Chondrocyte (in vitro differentiated cells): ENCODE results near the gene MRGPRE. TPM values are rescaled to one million over a fixed set of nuclear protein-coding genes. Genes with fewer than 3 reads are reported as not detected.

ENCODE experiments used
- DNase-seq: peaks from one replicate; pipeline ENCODE4 v3.0.0; 2021; ENCODE audit warnings: mixed read lengths, low spot score
- H3K27ac Mint-ChIP-seq: one replicate; pipeline ENCODE4 v1.8.0; 2021; ENCODE audit warnings: mild to moderate bottlenecking, moderate library complexity, mixed read lengths; ENCODE audit not compliant: unreplicated experiment
- H3K27me3 Mint-ChIP-seq: 2 replicates; pipeline ENCODE4 v1.8.0; 2021; ENCODE audit warnings: low read depth, mixed read lengths
- H3K36me3 Mint-ChIP-seq: 2 replicates; pipeline ENCODE4 v1.8.0; 2021; ENCODE audit warnings: low read depth, mixed read lengths
- H3K4me1 Mint-ChIP-seq: 2 replicates; pipeline ENCODE4 v1.8.0; 2021; ENCODE audit warnings: low read depth, mild to moderate bottlenecking, mixed read lengths
- H3K4me3 Mint-ChIP-seq: one replicate; pipeline ENCODE4 v1.8.0; 2021; ENCODE audit warnings: mild to moderate bottlenecking, moderate library complexity, mixed read lengths; ENCODE audit not compliant: unreplicated experiment
- H3K9me3 Mint-ChIP-seq: 2 replicates; pipeline ENCODE4 v1.8.0; 2021; ENCODE audit warnings: low read depth, mixed read lengths
- CTCF ChIP-seq: fragments of 200-600 bp; sonication (generic); IDR thresholded peaks from 2 replicates; pipeline ENCODE4 v1.5.0; 2021; ENCODE audit warnings: antibody characterized with exemption, mild to moderate bottlenecking, moderate library complexity
- total RNA-seq: library from RNA; stranded (reverse); gene quantifications from 3 replicates; pipeline ENCODE4 v1.2.1, GENCODE V29; 2021

Gene MRGPRE
- total RNA-seq, 1 donor from 2014 or later, result not detected

GRCh38 chr11:3221408-3222002, 10.7 kb downstream of the MRGPRE start:
- Mint-ChIP-seq H3K9me3 (no peaks in the 10 kb centered on the region), H3K4me3 (no peak overlapping the region), H3K27me3 (peaks cover 32% of the 10 kb centered on the region), H3K27ac (no peak overlapping the region), H3K4me1 (peaks cover 6% of the 10 kb centered on the region), H3K36me3 (no peaks in the 10 kb centered on the region)
- no peak for TF ChIP-seq CTCF
- peak; percentile 86 for DNase-seq

- Mint-ChIP-seq H3K4me1 (peaks cover 6% of the 10 kb centered on the region), H3K9me3 (no peaks in the 10 kb centered on the region), H3K27me3 (peaks cover 30% of the 10 kb centered on the region), H3K27ac (no peak overlapping the region), H3K4me3 (no peak overlapping the region), H3K36me3 (no peaks in the 10 kb centered on the region)
- TF ChIP-seq CTCF, result peak; percentile 31
- DNase-seq, result peak; percentile 84
These were observed 11.5 kb downstream of the MRGPRE start for GRCh38 chr11:3220521-3221407.

- Mint-ChIP-seq H3K4me1 (peaks cover 6% of the 10 kb centered on the region), H3K27ac (no peak overlapping the region), H3K9me3 (no peaks in the 10 kb centered on the region), H3K4me3 (no peak overlapping the region), H3K36me3 (no peaks in the 10 kb centered on the region), H3K27me3 (peaks cover 30% of the 10 kb centered on the region)
- no peak for DNase-seq
- no peak for TF ChIP-seq CTCF
These were observed 12.1 kb downstream of the MRGPRE start for GRCh38 chr11:3220101-3220500.

- Mint-ChIP-seq H3K4me1 (peaks cover 6% of the 10 kb centered on the region), H3K36me3 (no peaks in the 10 kb centered on the region), H3K27ac (no peak overlapping the region), H3K27me3 (peaks cover 27% of the 10 kb centered on the region), H3K9me3 (no peaks in the 10 kb centered on the region), H3K4me3 (no peak overlapping the region)
- DNase-seq, result no peak
- TF ChIP-seq CTCF, result no peak
These were observed 12.8 kb downstream of the MRGPRE start for GRCh38 chr11:3219281-3219892.
